SK-N-MC (cell line): ENCODE data around the gene TTPAL.

Experiments
- DNase-seq: peaks from one replicate; pipeline ENCODE4 v3.0.0-alpha.2; 2011; ENCODE audit warnings: low read depth, low spot score
- H3K27ac ChIP-seq: fragments of 200-600 bp; sonication (generic); 2 replicates; pipeline ENCODE4 v1.5.1; 2016; ENCODE audit warnings: mixed run types
- H3K36me3 ChIP-seq: fragments of 200-600 bp; sonication (generic); 2 replicates; pipeline ENCODE4 v1.6.1; 2017; ENCODE audit warnings: antibody characterized with exemption, low read length, mixed read lengths; ENCODE audit not compliant: insufficient read depth
- H3K4me3 ChIP-seq: fragments of 200-600 bp; sonication (generic); 2 replicates; pipeline ENCODE4 v1.5.1; 2016
- H3K9ac ChIP-seq: fragments of 200-600 bp; sonication (generic); 2 replicates; pipeline ENCODE4 v1.8.0; 2017; ENCODE audit warnings: mixed run types, mixed read lengths; ENCODE audit not compliant: insufficient read length
- H3K9me3 ChIP-seq: fragments of 200-600 bp; sonication (generic); 2 replicates; pipeline ENCODE4 v1.6.1; 2017; ENCODE audit warnings: low read depth, mild to moderate bottlenecking, antibody characterized with exemption, low read length, moderate library complexity, mixed read lengths
- EZH2 ChIP-seq: fragments of 200-600 bp; sonication (generic); IDR thresholded peaks from one replicate; pipeline ENCODE4 v1.6.1; 2017; ENCODE audit warnings: antibody characterized with exemption
- FOXP2 ChIP-seq: optimal IDR thresholded peaks from 2 replicates; pipeline ENCODE3; 2011; ENCODE audit warnings: mild to moderate bottlenecking, moderate library complexity; ENCODE audit not compliant: insufficient read depth; ENCODE audit errors: extremely low read length, control extremely low read depth
- POLR2AphosphoS5 ChIP-seq: IDR thresholded peaks from 2 replicates; pipeline ENCODE4 v1.6.1; 2012; ENCODE audit warnings: mild to moderate bottlenecking, low read depth, low read length, borderline replicate concordance

TTPAL gene

GRCh38 chr20:44475694-44476560, at the start of gene TTPAL:
Gene TTPAL (plus strand): TSS chr20:44475874. CDS start chr20:44480000, 4,126 bp downstream.
- Histone ChIP-seq H3K36me3 (peaks cover 3% of the 10 kb centered on the region; the same call in 1 of the 2 replicates), H3K9ac (peak within 1 kb of the TSS; percentile 87), H3K27ac (no peak within 1 kb of the TSS), H3K9me3 (no peaks in the 10 kb centered on the region), H3K4me3 (peak within 1 kb of the TSS; percentile 91)
- TF ChIP-seq POLR2AphosphoS5 (peak; percentile 99), FOXP2 (no peak)
- DNase-seq, result no peak

GRCh38 chr20:44425923-44426322, 49.8 kb upstream of the TTPAL start:
- DNase-seq, result no peak
- H3K4me3 ChIP-seq, result no peak overlapping the region
- H3K36me3 ChIP-seq, result no peaks in the 10 kb centered on the region
- TF ChIP-seq POLR2AphosphoS5, result no peak
- TF ChIP-seq EZH2, result no peak
- TF ChIP-seq FOXP2, result no peak
- no peak overlapping the region for H3K9ac ChIP-seq
- H3K9me3 ChIP-seq, result no peaks in the 10 kb centered on the region
- no peak overlapping the region for H3K27ac ChIP-seq

GRCh38 chr20:44426879-44427790, 48.5 kb upstream of the TTPAL start:
- no peak for TF ChIP-seq POLR2AphosphoS5
- TF ChIP-seq FOXP2, result no peak
- no peak for TF ChIP-seq EZH2
- H3K9me3 ChIP-seq, result no peaks in the 10 kb centered on the region
- no peak overlapping the region for H3K4me3 ChIP-seq
- no peaks in the 10 kb centered on the region for H3K36me3 ChIP-seq
- DNase-seq, result no peak
- H3K27ac ChIP-seq, result no peak overlapping the region
- no peak overlapping the region for H3K9ac ChIP-seq

GRCh38 chr20:44427804-44428173, 47.9 kb upstream of the TTPAL start:
- TF ChIP-seq FOXP2 (no peak), POLR2AphosphoS5 (no peak), EZH2 (no peak)
- H3K27ac ChIP-seq, result no peak overlapping the region
- no peak for DNase-seq

GRCh38 chr20:44428174-44429016, 47.3 kb upstream of the TTPAL start:
- no peaks in the 10 kb centered on the region for H3K9me3 ChIP-seq
- no peak overlapping the region for H3K4me3 ChIP-seq
- DNase-seq, result no peak
- H3K27ac ChIP-seq, result no peak overlapping the region
- no peaks in the 10 kb centered on the region for H3K36me3 ChIP-seq
- TF ChIP-seq FOXP2, result no peak
- TF ChIP-seq POLR2AphosphoS5, result no peak
- TF ChIP-seq EZH2, result no peak
- no peak overlapping the region for H3K9ac ChIP-seq

More at GRCh38 chr20:44427804-44428173, 47.9 kb upstream of the TTPAL start:
- no peak overlapping the region for H3K4me3 ChIP-seq
- no peaks in the 10 kb centered on the region for H3K36me3 ChIP-seq
- no peaks in the 10 kb centered on the region for H3K9me3 ChIP-seq
- H3K9ac ChIP-seq, result no peak overlapping the region

- Histone ChIP-seq H3K27ac (no peak overlapping the region), H3K9ac (no peak overlapping the region), H3K9me3 (no peaks in the 10 kb centered on the region), H3K4me3 (no peak overlapping the region), H3K36me3 (no peaks in the 10 kb centered on the region)
- TF ChIP-seq EZH2, result no peak
- TF ChIP-seq FOXP2, result no peak
- no peak for TF ChIP-seq POLR2AphosphoS5
- no peak for DNase-seq
Observed at GRCh38 chr20:44429017-44429339, 46.7 kb upstream of the TTPAL start.

- H3K9ac ChIP-seq, result no peak overlapping the region
- H3K27ac ChIP-seq, result no peak overlapping the region
- DNase-seq, result no peak
- H3K9me3 ChIP-seq, result no peaks in the 10 kb centered on the region
- H3K36me3 ChIP-seq, result no peaks in the 10 kb centered on the region
- no peak overlapping the region for H3K4me3 ChIP-seq
- TF ChIP-seq EZH2 (no peak), FOXP2 (no peak), POLR2AphosphoS5 (no peak)
Observed at GRCh38 chr20:44429419-44430269, 46.0 kb upstream of the TTPAL start.
